ENCODE results near the gene TRAF1. TPM values are rescaled to one million over a fixed set of nuclear protein-coding genes. Genes with fewer than 3 reads are reported as not detected.

Gene TRAF1
- total RNA-seq, 4 donors from 2014 or later, result 3.5 to 12.2 (median 7.5) TPM

- H3K27ac ChIP-seq, result no peak overlapping the region
- H3K36me3 ChIP-seq, result peaks cover 60% of the 10 kb centered on the region
- H3K9me3 ChIP-seq, result no peaks in the 10 kb centered on the region
- H3K4me3 ChIP-seq, result no peak overlapping the region
- H3K4me1 ChIP-seq, result peaks cover 3% of the 10 kb centered on the region
- 77% methylated on average over 7 of the region's 7 CpGs for WGBS
- no peaks in the 10 kb centered on the region for H3K27me3 ChIP-seq
- no peak for DNase-seq (ENCODE audit: low spot score in 2 of 2)
- TF ChIP-seq EP300 (IDR thresholded peaks at IDR 0.05) (no peak), POLR2A (IDR thresholded peaks at IDR 0.05) (no peak), CTCF (IDR thresholded peaks at IDR 0.05) (no peak), POLR2AphosphoS5 (IDR thresholded peaks at IDR 0.05) (no peak)
Measured at GRCh38 chr9:120857481-120857880, 69.1 kb downstream of the TRAF1 start.

GRCh38 chr9:120856700-120857099 is 69.9 kb downstream of the TRAF1 start:
- H3K27me3 ChIP-seq, result no peaks in the 10 kb centered on the region
- no peak for DNase-seq (ENCODE audit: low spot score in 2 of 2)
- H3K36me3 ChIP-seq, result peaks cover 53% of the 10 kb centered on the region
- H3K9me3 ChIP-seq, result no peaks in the 10 kb centered on the region
- no peak overlapping the region for H3K27ac ChIP-seq
- peaks cover 3% of the 10 kb centered on the region for H3K4me1 ChIP-seq
- H3K4me3 ChIP-seq, result no peak overlapping the region
- no peak for TF ChIP-seq POLR2AphosphoS5 (IDR thresholded peaks at IDR 0.05)
- no peak for TF ChIP-seq CTCF (IDR thresholded peaks at IDR 0.05)
- no peak for TF ChIP-seq POLR2A (IDR thresholded peaks at IDR 0.05)
- no peak for TF ChIP-seq EP300 (IDR thresholded peaks at IDR 0.05)
- WGBS, result 70% methylated on average over 4 of the region's 4 CpGs

GRCh38 chr9:120855827-120856670 is 70.5 kb downstream of the TRAF1 start:
- no peak overlapping the region for H3K27ac ChIP-seq
- no peak for DNase-seq (ENCODE audit: low spot score in 2 of 2)
- H3K36me3 ChIP-seq, result peaks cover 51% of the 10 kb centered on the region

GRCh38 chr9:120854596-120855327 is 71.8 kb downstream of the TRAF1 start:
- 77% methylated on average over 3 of the region's 3 CpGs for WGBS
- Histone ChIP-seq H3K4me3 (no peak overlapping the region), H3K9me3 (no peaks in the 10 kb centered on the region), H3K27me3 (no peaks in the 10 kb centered on the region), H3K36me3 (peaks cover 38% of the 10 kb centered on the region), H3K4me1 (peaks cover 3% of the 10 kb centered on the region), H3K27ac (no peak overlapping the region)
- TF ChIP-seq POLR2AphosphoS5 (IDR thresholded peaks at IDR 0.05) (no peak), POLR2A (IDR thresholded peaks at IDR 0.05) (no peak), CTCF (IDR thresholded peaks at IDR 0.05) (no peak), EP300 (IDR thresholded peaks at IDR 0.05) (no peak)
- no peak for DNase-seq (ENCODE audit: low spot score in 2 of 2)

More at GRCh38 chr9:120855827-120856670, 70.5 kb downstream of the TRAF1 start:
- no peak overlapping the region for H3K4me3 ChIP-seq
- no peaks in the 10 kb centered on the region for H3K27me3 ChIP-seq
- peaks cover 3% of the 10 kb centered on the region for H3K4me1 ChIP-seq
- 81% methylated on average over 7 of the region's 7 CpGs for WGBS
- TF ChIP-seq POLR2A (IDR thresholded peaks at IDR 0.05), result no peak
- no peaks in the 10 kb centered on the region for H3K9me3 ChIP-seq

GRCh38 chr9:120853198-120853597 is 73.4 kb downstream of the TRAF1 start:
- H3K9me3 ChIP-seq, result no peaks in the 10 kb centered on the region
- WGBS, result 86% methylated on average over 6 of the region's 6 CpGs

More at GRCh38 chr9:120853198-120853597, 73.4 kb downstream of the TRAF1 start:
- Histone ChIP-seq H3K27me3 (no peaks in the 10 kb centered on the region), H3K36me3 (peaks cover 29% of the 10 kb centered on the region), H3K4me1 (peaks cover 3% of the 10 kb centered on the region), H3K27ac (no peak overlapping the region), H3K4me3 (no peak overlapping the region)
- TF ChIP-seq CTCF (IDR thresholded peaks at IDR 0.05) (no peak), POLR2AphosphoS5 (IDR thresholded peaks at IDR 0.05) (no peak), EP300 (IDR thresholded peaks at IDR 0.05) (no peak), POLR2A (IDR thresholded peaks at IDR 0.05) (no peak)
- no peak for DNase-seq (ENCODE audit: low spot score in 2 of 2)

Other genes with a start within 250 kb of the TRAF1 start
- gene MEGF9, start 212.3 kb downstream of the TRAF1 start, total RNA-seq, result 10 to 100 TPM; 33.6 to 58.1 (median 46.0) TPM
- gene FBXW2, start 133.4 kb downstream of the TRAF1 start, total RNA-seq, result 10 to 100 TPM; 40.4 to 74.8 (median 52.3) TPM
- 10 to 100 TPM; 30.7 to 47.7 (median 33.0) TPM for gene PSMD5, start 83.9 kb downstream of the TRAF1 start, total RNA-seq
- 10 to 100 TPM; 11.3 to 15.5 (median 13.8) TPM for gene PHF19, start 49.6 kb downstream of the TRAF1 start, total RNA-seq
- gene C5, start 123.5 kb upstream of the TRAF1 start, total RNA-seq, result 10 to 100 TPM in 2 of 4 donors, 1 to 10 TPM in 2; 3.2 to 13.2 (median 6.8) TPM
- gene CNTRL, start 148.2 kb upstream of the TRAF1 start, total RNA-seq, result 10 to 100 TPM in 3 of 4 donors, 1 to 10 TPM in 1; 6.4 to 24.6 (median 13.6) TPM

Measured in suprapubic skin (tissue), 4 donors.